Tibial nerve (tissue), 4 donors: ENCODE data around the gene CD209. TPM values are rescaled to one million over a fixed set of nuclear protein-coding genes. Genes with fewer than 3 reads are reported as not detected.

Source experiments
- DNase-seq, 2 donors: peaks; one replicate each; pipeline ENCODE4 v3.0.0-alpha.2; 2019; ENCODE audit warnings: low spot score in 2 of 2
- H3K27ac ChIP-seq, 4 donors: fragments of 200-600 bp; sonication (generic) in 3 of 4; one replicate each; pipeline ENCODE4 v1.5.1; 2017 to 2019; ENCODE audit warnings: mild to moderate bottlenecking in 1 of 4
- H3K27me3 ChIP-seq, 2 donors: fragments of 200-600 bp; sonication (generic) in 1 of 2; one replicate each; pipeline versions ENCODE4 v1.5.1 to v1.6.0; 2017 to 2019
- H3K36me3 ChIP-seq, 3 donors: fragments of 200-600 bp; sonication (generic); one replicate each; pipeline ENCODE4 v1.5.1; 2018 to 2019
- H3K4me1 ChIP-seq, 4 donors: fragments of 200-600 bp; sonication (generic) in 3 of 4; one replicate each; pipeline ENCODE4 v1.5.1; 2017 to 2019
- H3K4me3 ChIP-seq, 4 donors: fragments of 200-600 bp; sonication (generic) in 3 of 4; one replicate each; pipeline ENCODE4 v1.5.1; 2017 to 2019; ENCODE audit warnings: mild to moderate bottlenecking in 1 of 4, moderate library complexity in 1 of 4
- H3K9me3 ChIP-seq, 4 donors: fragments of 200-600 bp; sonication (generic) in 3 of 4; one replicate each; pipeline ENCODE4 v1.5.1; 2017 to 2019
- EP300 ChIP-seq, 2 donors: sonication (generic); formaldehyde crosslinking; IDR thresholded peaks; one replicate each; pipeline ENCODE4 v1.6.1; 2017; ENCODE audit warnings: antibody characterized with exemption in 2 of 2, mild to moderate bottlenecking in 1 of 2
- POLR2A ChIP-seq, 2 donors: fragments of 450-650 bp; IDR thresholded peaks; one replicate each; pipeline ENCODE4 v1.6.1; 2017; ENCODE audit warnings: antibody characterized with exemption in 2 of 2, mild to moderate bottlenecking in 2 of 2, moderate library complexity in 2 of 2
- WGBS, 2 donors: methylation state at CpG; one replicate each; pipeline ENCODE4 v1.1.5; 2018; 5-methylcytosine and 5-hydroxymethylcytosine counted together
- total RNA-seq, 4 donors: library from RNA; depleted of rRNA; stranded (reverse); fragments of >200 nt; gene quantifications; one replicate each; pipeline ENCODE4 v1.1.0, GENCODE V29; 2016
- TF ChIP-seq, protein P1 (sequence below), 5 experiments: fragments of 200-600 bp in 3 of 5; fragments of 450-650 bp in 2 of 5; sonication (generic) in 3 of 5; IDR thresholded peaks; one replicate each; pipeline ENCODE4 v1.5.1; 2016 to 2019; ENCODE audit warnings: antibody characterized with exemption in 5 of 5, mild to moderate bottlenecking in 3 of 5, moderate library complexity in 2 of 5

The CD209 gene
- total RNA-seq, 4 donors from 2014 or later, result 2.6 to 12.6 (median 5.0) TPM

DNA sequence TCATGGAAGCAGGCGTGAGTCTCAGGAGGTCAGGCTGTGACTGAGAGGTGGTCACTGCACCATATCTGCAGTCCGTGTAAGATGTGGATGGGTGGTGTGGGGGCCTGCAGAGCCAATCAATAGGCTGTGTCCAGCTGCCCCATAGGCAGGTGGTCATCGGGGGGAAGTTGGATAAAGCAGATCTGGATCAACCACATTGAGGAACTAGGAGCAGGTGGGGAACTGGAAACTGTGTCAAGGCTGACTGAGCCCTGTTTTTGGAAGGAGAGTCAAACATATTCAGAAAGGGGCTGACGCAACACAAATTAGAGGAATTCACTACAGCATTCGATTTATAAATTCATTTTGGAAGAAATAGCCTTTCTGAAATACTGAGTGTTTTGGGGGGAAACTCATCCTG is 30.7 kb upstream of the CD209 start:
- Histone ChIP-seq H3K36me3 (no peaks in the 10 kb centered on the region), H3K4me3 (no peak overlapping the region), H3K4me1 (no peaks in the 10 kb centered on the region), H3K27me3 (no peaks in the 10 kb centered on the region), H3K9me3 (peaks cover 0 to 3% (median 0%) of the 10 kb centered on the region in 4 donors), H3K27ac (no peak overlapping the region)
- TF ChIP-seq, protein P1, sequence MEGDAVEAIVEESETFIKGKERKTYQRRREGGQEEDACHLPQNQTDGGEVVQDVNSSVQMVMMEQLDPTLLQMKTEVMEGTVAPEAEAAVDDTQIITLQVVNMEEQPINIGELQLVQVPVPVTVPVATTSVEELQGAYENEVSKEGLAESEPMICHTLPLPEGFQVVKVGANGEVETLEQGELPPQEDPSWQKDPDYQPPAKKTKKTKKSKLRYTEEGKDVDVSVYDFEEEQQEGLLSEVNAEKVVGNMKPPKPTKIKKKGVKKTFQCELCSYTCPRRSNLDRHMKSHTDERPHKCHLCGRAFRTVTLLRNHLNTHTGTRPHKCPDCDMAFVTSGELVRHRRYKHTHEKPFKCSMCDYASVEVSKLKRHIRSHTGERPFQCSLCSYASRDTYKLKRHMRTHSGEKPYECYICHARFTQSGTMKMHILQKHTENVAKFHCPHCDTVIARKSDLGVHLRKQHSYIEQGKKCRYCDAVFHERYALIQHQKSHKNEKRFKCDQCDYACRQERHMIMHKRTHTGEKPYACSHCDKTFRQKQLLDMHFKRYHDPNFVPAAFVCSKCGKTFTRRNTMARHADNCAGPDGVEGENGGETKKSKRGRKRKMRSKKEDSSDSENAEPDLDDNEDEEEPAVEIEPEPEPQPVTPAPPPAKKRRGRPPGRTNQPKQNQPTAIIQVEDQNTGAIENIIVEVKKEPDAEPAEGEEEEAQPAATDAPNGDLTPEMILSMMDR (IDR thresholded peaks at IDR 0.05), result no peak
- TF ChIP-seq EP300 (IDR thresholded peaks at IDR 0.05), result no peak
- no peak for TF ChIP-seq POLR2A (IDR thresholded peaks at IDR 0.05)
- WGBS, 2 donors, result 42 to 60% methylated on average over 5 of the region's 5 CpGs
- no peak for DNase-seq

DNA sequence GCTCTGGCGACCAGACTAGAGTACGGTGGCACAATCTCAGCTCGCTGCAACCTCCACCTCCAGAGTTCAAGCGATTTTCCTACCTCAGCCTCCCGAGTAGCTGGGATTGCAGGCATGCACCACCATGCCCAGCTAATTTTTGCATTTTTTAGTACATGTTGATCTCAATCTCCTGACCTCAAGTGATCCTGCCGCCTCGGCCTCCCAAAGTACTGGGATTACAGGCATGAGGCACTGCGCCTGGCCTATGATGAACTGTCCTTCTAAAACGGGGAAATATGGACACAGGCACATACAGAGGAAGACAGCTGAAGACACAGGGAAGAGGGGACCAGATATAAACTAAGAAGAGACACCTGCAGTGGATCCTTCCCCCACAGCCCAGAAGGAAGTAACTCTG is 28.4 kb upstream of the CD209 start:
- TF ChIP-seq, protein P1 (IDR thresholded peaks at IDR 0.05), result no peak
- no peak for TF ChIP-seq POLR2A (IDR thresholded peaks at IDR 0.05)
- TF ChIP-seq EP300 (IDR thresholded peaks at IDR 0.05), result no peak
- no peak for DNase-seq
- H3K27ac ChIP-seq, result no peak overlapping the region
- no peaks in the 10 kb centered on the region for H3K27me3 ChIP-seq
- WGBS, 2 donors, result 88% methylated on average over 9 of the region's 9 CpGs
- H3K4me3 ChIP-seq, result no peak overlapping the region
- H3K4me1 ChIP-seq, result no peaks in the 10 kb centered on the region
- peaks cover 0 to 3% (median 0%) of the 10 kb centered on the region in 4 donors for H3K9me3 ChIP-seq
- H3K36me3 ChIP-seq, result no peaks in the 10 kb centered on the region

DNA sequence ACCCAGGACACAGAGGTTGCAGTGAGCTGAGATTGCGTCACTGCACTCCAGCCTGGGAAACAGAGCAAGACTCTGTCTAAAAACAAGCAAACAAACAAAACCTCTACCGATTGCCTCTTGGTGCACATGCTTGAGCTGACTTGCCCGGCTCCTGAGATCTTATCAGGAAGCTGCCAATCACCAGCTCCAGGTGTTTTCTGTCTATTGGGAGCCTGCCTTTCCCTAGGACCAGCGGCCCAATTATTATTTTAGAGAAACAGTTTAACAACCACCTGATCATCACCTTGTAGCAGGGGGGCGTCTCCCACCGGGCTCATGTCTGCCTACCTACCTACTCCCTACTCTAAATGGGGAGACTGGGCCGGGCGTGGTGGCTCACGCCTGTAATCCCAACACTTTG is 26.5 kb upstream of the CD209 start:
- Histone ChIP-seq H3K27ac (no peak overlapping the region), H3K9me3 (no peaks in the 10 kb centered on the region), H3K4me1 (no peaks in the 10 kb centered on the region), H3K36me3 (no peaks in the 10 kb centered on the region), H3K27me3 (no peaks in the 10 kb centered on the region), H3K4me3 (no peak overlapping the region)
- no peak for DNase-seq
- TF ChIP-seq POLR2A (IDR thresholded peaks at IDR 0.05), result no peak
- TF ChIP-seq EP300 (IDR thresholded peaks at IDR 0.05), result no peak
- TF ChIP-seq, protein P1 (IDR thresholded peaks at IDR 0.05), result no peak
- WGBS, 2 donors, result 83 to 91% methylated on average over 9 of the region's 9 CpGs

- DNase-seq, result no peak
- Histone ChIP-seq H3K27me3 (no peaks in the 10 kb centered on the region), H3K36me3 (no peaks in the 10 kb centered on the region), H3K4me1 (no peaks in the 10 kb centered on the region), H3K27ac (no peak overlapping the region), H3K9me3 (no peaks in the 10 kb centered on the region), H3K4me3 (no peak overlapping the region)
- TF ChIP-seq, protein P1 (IDR thresholded peaks at IDR 0.05), result no peak
- WGBS, 2 donors, result 46 to 50% methylated on average over 8 of the region's 8 CpGs
Measured at GRCh38 chr19:7772752-7773291, 25.5 kb upstream of the CD209 start.

- no peaks in the 10 kb centered on the region for H3K9me3 ChIP-seq
- H3K4me1 ChIP-seq, result no peaks in the 10 kb centered on the region
- no peak overlapping the region for H3K27ac ChIP-seq
- no peaks in the 10 kb centered on the region for H3K36me3 ChIP-seq
- H3K27me3 ChIP-seq, result no peaks in the 10 kb centered on the region
- no peak overlapping the region for H3K4me3 ChIP-seq
- no peak for DNase-seq
- WGBS, 2 donors, result 60 to 71% methylated on average over 8 of the region's 8 CpGs
- no peak for TF ChIP-seq POLR2A (IDR thresholded peaks at IDR 0.05)
Measured at GRCh38 chr19:7771072-7771471, 23.7 kb upstream of the CD209 start.

DNA sequence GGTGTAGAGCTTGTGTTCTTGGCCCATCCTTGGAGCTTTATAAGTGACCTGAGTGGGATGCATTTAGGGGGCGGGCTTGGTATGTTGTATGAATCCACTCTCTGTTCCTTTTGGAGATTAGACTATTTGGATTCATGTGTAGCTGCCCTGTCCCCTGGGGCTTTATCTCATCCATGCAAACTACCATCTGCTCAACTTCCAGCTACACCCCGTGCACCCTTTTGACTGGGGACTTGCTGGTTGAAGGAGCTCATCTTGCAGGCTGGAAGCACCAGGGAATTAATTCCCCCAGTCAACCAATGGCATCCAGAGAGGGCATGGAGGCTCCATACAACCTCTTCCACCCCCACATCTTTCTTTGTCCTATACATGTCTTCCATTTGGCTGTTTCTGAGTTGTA is 21.8 kb upstream of the CD209 start:
- Histone ChIP-seq H3K27me3 (no peaks in the 10 kb centered on the region), H3K4me1 (no peaks in the 10 kb centered on the region), H3K4me3 (no peak overlapping the region), H3K9me3 (no peaks in the 10 kb centered on the region), H3K36me3 (no peaks in the 10 kb centered on the region), H3K27ac (no peak overlapping the region)
- DNase-seq, result no peak
- TF ChIP-seq, protein P1 (IDR thresholded peaks at IDR 0.05), result no peak
- no peak for TF ChIP-seq POLR2A (IDR thresholded peaks at IDR 0.05)
- no peak for TF ChIP-seq EP300 (IDR thresholded peaks at IDR 0.05)
- 45 to 61% methylated on average over 2 of the region's 2 CpGs for WGBS, 2 donors
